Cardiac fibroblast (primary cell): ENCODE data around the gene RELN.

ENCODE experiments used
- DNase-seq, 2 donors: peaks; one replicate each; pipeline versions ENCODE4 v3.0.0 to v3.0.0-alpha.2; 2010; ENCODE audit warnings: low read depth in 2 of 2
- H3K4me3 ChIP-seq, 2 donors: replicated peaks in 1 of 2; 1 replicate in 1 of 2; 2 replicates in 1 of 2; pipeline ENCODE4 v1.5.1; 2011; ENCODE audit warnings: low read depth in 2 of 2, low read length in 2 of 2, mild to moderate bottlenecking in 2 of 2, moderate library complexity in 1 of 2
- TF ChIP-seq, protein P1 (sequence below): IDR thresholded peaks from one replicate; pipeline ENCODE4 v1.5.1; 2011; ENCODE audit warnings: low read depth, mild to moderate bottlenecking, low read length, inconsistent platforms

Gene RELN

GRCh38 chr7:104029765-104030164 is 40.3 kb upstream of the RELN start:
- TF ChIP-seq, protein P1, sequence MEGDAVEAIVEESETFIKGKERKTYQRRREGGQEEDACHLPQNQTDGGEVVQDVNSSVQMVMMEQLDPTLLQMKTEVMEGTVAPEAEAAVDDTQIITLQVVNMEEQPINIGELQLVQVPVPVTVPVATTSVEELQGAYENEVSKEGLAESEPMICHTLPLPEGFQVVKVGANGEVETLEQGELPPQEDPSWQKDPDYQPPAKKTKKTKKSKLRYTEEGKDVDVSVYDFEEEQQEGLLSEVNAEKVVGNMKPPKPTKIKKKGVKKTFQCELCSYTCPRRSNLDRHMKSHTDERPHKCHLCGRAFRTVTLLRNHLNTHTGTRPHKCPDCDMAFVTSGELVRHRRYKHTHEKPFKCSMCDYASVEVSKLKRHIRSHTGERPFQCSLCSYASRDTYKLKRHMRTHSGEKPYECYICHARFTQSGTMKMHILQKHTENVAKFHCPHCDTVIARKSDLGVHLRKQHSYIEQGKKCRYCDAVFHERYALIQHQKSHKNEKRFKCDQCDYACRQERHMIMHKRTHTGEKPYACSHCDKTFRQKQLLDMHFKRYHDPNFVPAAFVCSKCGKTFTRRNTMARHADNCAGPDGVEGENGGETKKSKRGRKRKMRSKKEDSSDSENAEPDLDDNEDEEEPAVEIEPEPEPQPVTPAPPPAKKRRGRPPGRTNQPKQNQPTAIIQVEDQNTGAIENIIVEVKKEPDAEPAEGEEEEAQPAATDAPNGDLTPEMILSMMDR, result no peak
- no peak overlapping the region for H3K4me3 ChIP-seq

GRCh38 chr7:104024632-104025031 is 35.2 kb upstream of the RELN start:
- no peak overlapping the region for H3K4me3 ChIP-seq
- DNase-seq, result no peak

More at GRCh38 chr7:104029765-104030164, 40.3 kb upstream of the RELN start:
- no peak for DNase-seq

GRCh38 chr7:104023100-104023499 is 33.6 kb upstream of the RELN start:
- H3K4me3 ChIP-seq, result no peak overlapping the region
- TF ChIP-seq, protein P1, result no peak
- no peak for DNase-seq

More at GRCh38 chr7:104024632-104025031, 35.2 kb upstream of the RELN start:
- TF ChIP-seq, protein P1, result no peak

GRCh38 chr7:104018425-104018824 is 29.0 kb upstream of the RELN start:
- no peak overlapping the region for H3K4me3 ChIP-seq
- DNase-seq, result no peak
- TF ChIP-seq, protein P1, result no peak

DNA sequence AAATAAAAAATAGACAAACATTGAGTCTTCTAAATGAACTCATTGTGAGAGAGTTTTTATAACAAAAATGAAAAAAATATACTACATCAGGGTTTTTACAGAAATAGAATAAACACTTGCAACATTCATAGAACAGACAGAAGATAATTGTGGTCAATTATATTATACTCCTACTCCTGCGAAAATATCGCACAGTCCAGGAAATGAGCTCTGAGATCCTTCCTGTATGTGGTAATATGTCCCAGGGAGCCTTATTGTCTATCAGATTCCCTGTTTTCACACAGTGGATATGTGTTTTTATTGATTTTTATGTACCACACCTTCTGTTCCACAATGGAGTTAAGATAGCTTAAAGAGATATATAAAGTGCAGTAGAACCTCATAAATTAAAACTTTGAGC is 27.5 kb upstream of the RELN start:
- TF ChIP-seq, protein P1, result no peak
- DNase-seq, result no peak
- H3K4me3 ChIP-seq, result no peak overlapping the region

DNA sequence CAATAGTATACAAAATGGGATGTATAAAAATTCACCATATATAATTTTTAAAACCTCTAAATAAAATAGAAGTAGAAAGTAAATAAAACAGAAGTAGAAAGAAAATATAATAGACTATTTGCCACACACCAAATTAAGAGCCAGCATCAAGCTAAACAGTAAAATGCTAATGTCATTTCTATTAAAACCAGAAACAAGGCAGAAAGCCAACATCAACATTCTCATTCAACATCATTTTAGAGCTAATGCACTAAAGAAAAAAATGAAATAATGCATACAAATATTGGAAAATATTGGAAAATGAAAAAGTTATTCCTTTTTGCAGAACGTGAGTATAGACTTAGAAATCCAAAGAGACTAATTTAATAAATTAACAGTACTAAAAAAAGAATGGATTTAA is 23.4 kb upstream of the RELN start:
- H3K4me3 ChIP-seq, result no peak overlapping the region
- DNase-seq, result peak in 1 of 2 donors; percentile 10
- TF ChIP-seq, protein P1, result no peak

- H3K4me3 ChIP-seq, result no peak overlapping the region
- TF ChIP-seq, protein P1, result no peak
- DNase-seq, result no peak
Measured at GRCh38 chr7:104011829-104012228, 22.4 kb upstream of the RELN start.
